ENCODE data around the gene PAX7. TPM values are rescaled to one million over a fixed set of nuclear protein-coding genes. Genes with fewer than 3 reads are reported as not detected.
A peak's percentile ranks its signal among the peaks of the same experiment; 100 is the strongest.

Gene PAX7
- polyA plus RNA-seq, 1 donor from 2014 or later, result not detected

DNA sequence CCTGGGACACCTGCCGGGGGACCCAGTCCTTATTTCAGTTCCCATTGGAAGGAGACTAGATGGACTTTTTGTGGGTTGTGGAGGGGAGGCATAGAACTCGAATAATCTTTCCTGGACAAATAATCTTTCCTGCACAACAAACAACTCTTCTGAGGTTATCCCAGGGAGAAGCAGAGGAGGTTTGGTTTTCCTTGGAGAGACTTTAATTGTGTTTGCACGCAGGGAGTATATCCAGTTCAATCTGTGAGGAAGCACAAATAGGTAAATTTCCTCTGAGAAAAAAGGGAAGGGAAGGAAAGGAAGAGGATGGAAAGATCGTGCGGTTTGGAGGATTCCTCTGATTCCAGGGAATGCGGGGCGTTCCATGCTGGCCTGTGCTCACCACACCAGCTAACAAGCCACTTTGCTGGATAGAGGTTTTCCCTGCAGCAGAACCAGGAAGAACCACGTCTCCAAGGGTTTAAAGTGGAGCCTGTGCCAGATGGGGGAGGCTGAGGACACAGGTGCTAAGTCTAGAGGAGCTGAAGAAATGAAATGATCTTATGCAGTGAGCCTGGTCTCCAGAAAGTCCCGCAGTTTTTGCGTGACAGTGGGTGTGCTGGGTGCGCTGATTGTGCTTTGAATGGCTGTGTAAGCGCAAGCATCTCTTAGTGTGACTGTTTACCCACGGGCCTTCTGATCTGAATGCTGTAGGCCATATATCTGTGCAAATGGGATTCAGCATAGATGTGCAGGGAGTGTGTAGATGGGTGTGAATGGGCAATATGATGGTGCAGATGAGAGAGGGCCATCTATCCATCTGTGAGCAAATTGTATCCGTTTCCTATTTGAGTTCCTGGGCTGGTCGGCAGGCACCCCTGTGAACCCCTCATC lies 7.6 kb downstream of the PAX7 start:
- H3K4me2 ChIP-seq (ENCODE audit: low read length), result no peak overlapping the region
- no peak overlapping the region for H3K4me3 ChIP-seq (ENCODE audit: low read length)
- H3K9me3 ChIP-seq (ENCODE audit: low read length), result no peaks in the 10 kb centered on the region
- no peaks in the 10 kb centered on the region for H4K20me1 ChIP-seq (ENCODE audit: insufficient read depth)
- no peaks in the 10 kb centered on the region for H3F3A ChIP-seq (ENCODE audit: insufficient read depth, low read length, poor library complexity, severe bottlenecking)
- TF ChIP-seq RAD21 (conservative IDR thresholded peaks at IDR 0.05), result no peak
- peak; percentile 47 for TF ChIP-seq EZH2 (IDR thresholded peaks at IDR 0.05; ENCODE audit: borderline replicate concordance, insufficient read depth, low read length, poor library complexity, severe bottlenecking)
- H3K79me2 ChIP-seq (replicated peaks; ENCODE audit: insufficient read depth, low read length), result no peaks in the 10 kb centered on the region
- H3K9me2 ChIP-seq (ENCODE audit: insufficient read depth, low read length), result no peaks in the 10 kb centered on the region
- no peak overlapping the region for H3K9ac ChIP-seq (ENCODE audit: low read length)
- H3K36me3 ChIP-seq (ENCODE audit: insufficient read depth, low read length), result no peaks in the 10 kb centered on the region
- peaks cover 100% of the 10 kb centered on the region for H3K27me3 ChIP-seq (ENCODE audit: insufficient read depth, low read depth, low read length)
- no peak overlapping the region for H3K27ac ChIP-seq (ENCODE audit: low read length)
- H2AFZ ChIP-seq (ENCODE audit: low read depth, low read length), result no peak overlapping the region

DNA sequence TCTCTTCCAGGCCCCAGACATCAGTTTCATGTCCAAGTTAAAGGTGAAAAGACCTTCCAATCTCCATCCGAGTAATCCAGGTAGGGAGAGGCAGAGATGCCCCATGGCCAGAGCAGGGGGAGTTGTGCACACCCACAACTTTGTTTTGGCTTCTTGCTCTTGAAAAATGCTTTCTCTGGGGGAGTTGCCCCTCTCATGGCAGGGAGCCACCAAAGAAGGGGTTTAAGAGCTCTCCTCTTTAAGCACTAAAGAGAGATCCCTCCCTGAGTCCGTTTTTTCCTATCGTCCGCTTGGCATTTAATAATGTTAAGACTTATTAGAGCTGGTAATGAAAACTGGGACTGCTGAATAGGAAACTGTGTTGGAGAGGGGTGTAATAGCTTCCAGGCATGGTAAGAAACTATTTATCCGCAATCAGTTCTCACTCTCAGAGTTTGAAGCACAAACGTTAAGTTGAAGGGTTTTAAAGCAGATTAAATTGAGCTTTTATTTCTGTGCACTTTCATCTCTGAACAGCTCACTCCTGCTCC lies 8.3 kb downstream of the PAX7 start:
- Histone ChIP-seq H3K27ac (ENCODE audit: low read length) (no peak overlapping the region), H3K27me3 (ENCODE audit: insufficient read depth, low read depth, low read length) (peaks cover 100% of the 10 kb centered on the region), H4K20me1 (ENCODE audit: insufficient read depth) (no peaks in the 10 kb centered on the region), H3K9me3 (ENCODE audit: low read length) (no peaks in the 10 kb centered on the region), H3K4me3 (ENCODE audit: low read length) (no peak overlapping the region), H3K9ac (ENCODE audit: low read length) (no peak overlapping the region), H3K79me2 (replicated peaks; ENCODE audit: insufficient read depth, low read length) (no peaks in the 10 kb centered on the region), H3K9me2 (ENCODE audit: insufficient read depth, low read length) (no peaks in the 10 kb centered on the region), H3K36me3 (ENCODE audit: insufficient read depth, low read length) (no peaks in the 10 kb centered on the region), H2AFZ (ENCODE audit: low read depth, low read length) (no peak overlapping the region), H3K4me2 (ENCODE audit: low read length) (no peak overlapping the region), H3F3A (ENCODE audit: insufficient read depth, low read length, poor library complexity, severe bottlenecking) (no peaks in the 10 kb centered on the region)
- TF ChIP-seq TAF1 (IDR thresholded peaks at IDR 0.05; ENCODE audit: low read depth) (no peak), EP300 (conservative IDR thresholded peaks at IDR 0.05; ENCODE audit: poor library complexity, severe bottlenecking) (no peak), SMC3 (conservative IDR thresholded peaks at IDR 0.05; ENCODE audit: poor library complexity) (no peak), EZH2 (IDR thresholded peaks at IDR 0.05; ENCODE audit: borderline replicate concordance, insufficient read depth, low read length, poor library complexity, severe bottlenecking) (no peak), MXI1 (conservative IDR thresholded peaks at IDR 0.05; ENCODE audit: poor library complexity, severe bottlenecking) (no peak)
- TF ChIP-seq, protein P1, sequence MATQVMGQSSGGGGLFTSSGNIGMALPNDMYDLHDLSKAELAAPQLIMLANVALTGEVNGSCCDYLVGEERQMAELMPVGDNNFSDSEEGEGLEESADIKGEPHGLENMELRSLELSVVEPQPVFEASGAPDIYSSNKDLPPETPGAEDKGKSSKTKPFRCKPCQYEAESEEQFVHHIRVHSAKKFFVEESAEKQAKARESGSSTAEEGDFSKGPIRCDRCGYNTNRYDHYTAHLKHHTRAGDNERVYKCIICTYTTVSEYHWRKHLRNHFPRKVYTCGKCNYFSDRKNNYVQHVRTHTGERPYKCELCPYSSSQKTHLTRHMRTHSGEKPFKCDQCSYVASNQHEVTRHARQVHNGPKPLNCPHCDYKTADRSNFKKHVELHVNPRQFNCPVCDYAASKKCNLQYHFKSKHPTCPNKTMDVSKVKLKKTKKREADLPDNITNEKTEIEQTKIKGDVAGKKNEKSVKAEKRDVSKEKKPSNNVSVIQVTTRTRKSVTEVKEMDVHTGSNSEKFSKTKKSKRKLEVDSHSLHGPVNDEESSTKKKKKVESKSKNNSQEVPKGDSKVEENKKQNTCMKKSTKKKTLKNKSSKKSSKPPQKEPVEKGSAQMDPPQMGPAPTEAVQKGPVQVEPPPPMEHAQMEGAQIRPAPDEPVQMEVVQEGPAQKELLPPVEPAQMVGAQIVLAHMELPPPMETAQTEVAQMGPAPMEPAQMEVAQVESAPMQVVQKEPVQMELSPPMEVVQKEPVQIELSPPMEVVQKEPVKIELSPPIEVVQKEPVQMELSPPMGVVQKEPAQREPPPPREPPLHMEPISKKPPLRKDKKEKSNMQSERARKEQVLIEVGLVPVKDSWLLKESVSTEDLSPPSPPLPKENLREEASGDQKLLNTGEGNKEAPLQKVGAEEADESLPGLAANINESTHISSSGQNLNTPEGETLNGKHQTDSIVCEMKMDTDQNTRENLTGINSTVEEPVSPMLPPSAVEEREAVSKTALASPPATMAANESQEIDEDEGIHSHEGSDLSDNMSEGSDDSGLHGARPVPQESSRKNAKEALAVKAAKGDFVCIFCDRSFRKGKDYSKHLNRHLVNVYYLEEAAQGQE (IDR thresholded peaks at IDR 0.05; ENCODE audit: borderline replicate concordance), result no peak
- TF ChIP-seq, protein P2, sequence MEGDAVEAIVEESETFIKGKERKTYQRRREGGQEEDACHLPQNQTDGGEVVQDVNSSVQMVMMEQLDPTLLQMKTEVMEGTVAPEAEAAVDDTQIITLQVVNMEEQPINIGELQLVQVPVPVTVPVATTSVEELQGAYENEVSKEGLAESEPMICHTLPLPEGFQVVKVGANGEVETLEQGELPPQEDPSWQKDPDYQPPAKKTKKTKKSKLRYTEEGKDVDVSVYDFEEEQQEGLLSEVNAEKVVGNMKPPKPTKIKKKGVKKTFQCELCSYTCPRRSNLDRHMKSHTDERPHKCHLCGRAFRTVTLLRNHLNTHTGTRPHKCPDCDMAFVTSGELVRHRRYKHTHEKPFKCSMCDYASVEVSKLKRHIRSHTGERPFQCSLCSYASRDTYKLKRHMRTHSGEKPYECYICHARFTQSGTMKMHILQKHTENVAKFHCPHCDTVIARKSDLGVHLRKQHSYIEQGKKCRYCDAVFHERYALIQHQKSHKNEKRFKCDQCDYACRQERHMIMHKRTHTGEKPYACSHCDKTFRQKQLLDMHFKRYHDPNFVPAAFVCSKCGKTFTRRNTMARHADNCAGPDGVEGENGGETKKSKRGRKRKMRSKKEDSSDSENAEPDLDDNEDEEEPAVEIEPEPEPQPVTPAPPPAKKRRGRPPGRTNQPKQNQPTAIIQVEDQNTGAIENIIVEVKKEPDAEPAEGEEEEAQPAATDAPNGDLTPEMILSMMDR (IDR thresholded peaks at IDR 0.05; ENCODE audit: poor library complexity, severe bottlenecking), result no peak
